HepG2 (cell line): ENCODE measurements around the gene AKR1C4. TPM values are rescaled to one million over a fixed set of nuclear protein-coding genes. Genes with fewer than 3 reads are reported as not detected.

Experiments used
- CC2D1A ChIP-seq: sonication (generic); formaldehyde crosslinking; IDR thresholded peaks from 2 replicates; pipeline ENCODE4 v1.8.1; 2023; ENCODE audit warnings: mild to moderate bottlenecking, missing genetic modification reagents
- HHEX ChIP-seq: IDR thresholded peaks from 2 replicates; pipeline ENCODE4 v1.6.1; 2016; ENCODE audit warnings: control low read depth
- KLF11 ChIP-seq: IDR thresholded peaks from 2 replicates; pipeline ENCODE4 v1.6.1; 2016; ENCODE audit warnings: missing compliant biosample characterization
- MAFK ChIP-seq, 2 experiments: IDR thresholded peaks in 1 of 2; conservative IDR thresholded peaks in 1 of 2; 2 replicates each; pipeline ENCODE4 v1.6.1; 2011; ENCODE audit warnings: improper control_type of control experiment in 2 of 2, low read length in 2 of 2
- MATR3 ChIP-seq: sonication (generic); formaldehyde crosslinking; IDR thresholded peaks from 2 replicates; pipeline ENCODE4 v1.4.0; 2020; ENCODE audit warnings: missing genetic modification reagents
- NFRKB ChIP-seq: fragments of 450-650 bp; IDR thresholded peaks from 2 replicates; pipeline ENCODE4 v1.6.1; 2017
- NR2F6 ChIP-seq, 2 experiments: IDR thresholded peaks; 2 replicates each; pipeline ENCODE4 v1.6.1; 2016; ENCODE audit warnings: antibody characterized with exemption in 1 of 2, mild to moderate bottlenecking in 1 of 2
- PITX1 ChIP-seq: sonication (generic); formaldehyde crosslinking; IDR thresholded peaks from 2 replicates; pipeline ENCODE4 v1.5.1; 2020; ENCODE audit warnings: mild to moderate bottlenecking, missing genetic modification reagents
- POLR2A ChIP-seq, 2 experiments: IDR thresholded peaks; 2 replicates each; pipeline ENCODE4 v1.6.1; 2011; ENCODE audit warnings: low read depth in 2 of 2, low read length in 2 of 2, mild to moderate bottlenecking in 1 of 2, moderate library complexity in 1 of 2; ENCODE audit not compliant: insufficient read depth in 1 of 2
- RXRB ChIP-seq: IDR thresholded peaks from 2 replicates; pipeline ENCODE4 v1.6.1; 2016; ENCODE audit warnings: borderline replicate concordance, missing genetic modification reagents, missing compliant biosample characterization
- SRY ChIP-seq: sonication (generic); formaldehyde crosslinking; IDR thresholded peaks from 2 replicates; pipeline ENCODE4 v1.8.0; 2022; ENCODE audit warnings: mild to moderate bottlenecking, missing genetic modification reagents
- TARDBP ChIP-seq: sonication (generic); formaldehyde crosslinking; IDR thresholded peaks from 2 replicates; pipeline ENCODE4 v1.8.0; 2022; ENCODE audit warnings: mild to moderate bottlenecking, missing genetic modification reagents
- THRA ChIP-seq: sonication (generic); formaldehyde crosslinking; IDR thresholded peaks from 2 replicates; pipeline ENCODE4 v1.4.0; 2020; ENCODE audit warnings: missing genetic modification reagents, borderline replicate concordance
- THYN1 ChIP-seq: sonication (generic); formaldehyde crosslinking; IDR thresholded peaks from 2 replicates; pipeline ENCODE4 v1.8.1; 2023; ENCODE audit warnings: low read depth, mild to moderate bottlenecking, moderate library complexity, missing genetic modification reagents, borderline replicate concordance
- ZEB1 ChIP-seq: IDR thresholded peaks from 2 replicates; pipeline ENCODE4 v1.6.1; 2012; ENCODE audit warnings: mild to moderate bottlenecking, low read depth, inconsistent platforms; ENCODE audit not compliant: insufficient replicate concordance
- ZGPAT ChIP-seq: IDR thresholded peaks from 2 replicates; pipeline ENCODE4 v1.6.1; 2016; ENCODE audit warnings: mild to moderate bottlenecking
- ZNF10 ChIP-seq: sonication (generic); formaldehyde crosslinking; IDR thresholded peaks from 2 replicates; pipeline ENCODE4 v1.4.0; 2020; ENCODE audit warnings: mild to moderate bottlenecking, low read depth, missing genetic modification reagents, borderline replicate concordance
- ZNF20 ChIP-seq: sonication (generic); formaldehyde crosslinking; IDR thresholded peaks from 2 replicates; pipeline ENCODE4 v1.4.0; 2020; ENCODE audit warnings: mild to moderate bottlenecking, moderate library complexity, missing genetic modification reagents
- ZNF235 ChIP-seq: sonication (generic); formaldehyde crosslinking; IDR thresholded peaks from 2 replicates; pipeline ENCODE4 v1.8.1; 2023; ENCODE audit warnings: mild to moderate bottlenecking, missing genetic modification reagents, borderline replicate concordance
- ZNF280B ChIP-seq: sonication (generic); formaldehyde crosslinking; IDR thresholded peaks from 2 replicates; pipeline ENCODE4 v1.5.0; 2020; ENCODE audit warnings: missing genetic modification reagents, mild to moderate bottlenecking, borderline replicate concordance
- ZNF34 ChIP-seq: sonication (generic); formaldehyde crosslinking; IDR thresholded peaks from 2 replicates; pipeline ENCODE4 v1.4.0; 2020; ENCODE audit warnings: mild to moderate bottlenecking, missing genetic modification reagents, borderline replicate concordance
- polyA plus RNA-seq, 8 experiments: library from polyadenylated mRNA; depleted of rRNA in 3 of 8; stranded (reverse) in 7 of 8; unstranded in 1 of 8; fragments of >200 nt; fragmentation: Illumina TruSeq in 4 of 8; extraction: Trizol in 4 of 8; gene quantifications; 2 replicates each; pipeline versions ENCODE4 v1.2.1 to v1.2.3, GENCODE V29; 2011 to 2016; ENCODE audit warnings: low read depth in 4 of 8, missing spikeins in 1 of 8, mixed read lengths in 1 of 8; ENCODE audit not compliant: insufficient read depth in 1 of 8
- total RNA-seq, 5 experiments: library from RNA; depleted of rRNA; stranded (reverse); fragments of >200 nt; fragmentation: Illumina TruSeq; extraction: Trizol; gene quantifications; 2 replicates each; pipeline ENCODE4 v1.2.3, GENCODE V29; 2016; ENCODE audit warnings: low read depth in 1 of 5
- TF ChIP-seq, protein P1 (sequence below): sonication (generic); formaldehyde crosslinking; IDR thresholded peaks from 2 replicates; pipeline ENCODE4 v1.8.0; 2022; ENCODE audit warnings: mild to moderate bottlenecking, missing genetic modification reagents; ENCODE audit not compliant: insufficient replicate concordance
- TF ChIP-seq, protein P2 (sequence below): sonication (generic); formaldehyde crosslinking; IDR thresholded peaks from 2 replicates; pipeline ENCODE4 v1.8.0; 2022; ENCODE audit warnings: mild to moderate bottlenecking, missing genetic modification reagents

Gene AKR1C4
- total and polyA plus RNA-seq, 2 of the 13 experiments (the other 11 are each of a cell fraction or from before 2014, with no cell fraction given) = 0.18 to 1.3 TPM

GRCh38 chr10:5147981-5148677 lies 48.5 kb upstream of the AKR1C4 start (continued):
- TF ChIP-seq ZNF280B (CRISPR knock-in tag) (no peak), ZNF235 (no peak), THRA (peak; percentile 80; the same call in 1 of the 2 replicates), THYN1 (CRISPR knock-in tag) (no peak), ZNF10 (no peak), RXRB (CRISPR knock-in tag) (peak; percentile 84), KLF11 (CRISPR knock-in tag) (no peak), PITX1 (CRISPR knock-in tag) (peak; percentile 53; the same call in 1 of the 2 replicates), ZNF20 (CRISPR knock-in tag) (no peak), MAFK (conservative IDR thresholded peaks at IDR 0.05 in 1 of 2, IDR thresholded peaks at IDR 0.05 in 1 of 2; ENCODE audit: low read length in 2 of 2) (peak; percentile 51 to 82), TARDBP (CRISPR knock-in tag) (peak; percentile 50; the same call in 1 of the 2 replicates), CC2D1A (CRISPR knock-in tag) (no peak), SRY (no peak), HHEX (CRISPR knock-in tag) (no peak), NFRKB (no peak), ZEB1 (peak; percentile 62), ZNF34 (CRISPR knock-in tag) (no peak), POLR2A (IDR thresholded peaks at IDR 0.05; ENCODE audit: insufficient read depth in 1 of 2, low read depth in 2 of 2, low read length in 2 of 2) (peak in 1 of 2 experiments; percentile 23; a peak in 2 of 4 replicates), ZGPAT (peak; percentile 68), NR2F6 (IDR thresholded peaks at IDR 0.05) (peak; percentile 90), NR2F6 (CRISPR knock-in tag; IDR thresholded peaks at IDR 0.05) (peak; percentile 87), MATR3 (no peak)
- TF ChIP-seq, protein P1, sequence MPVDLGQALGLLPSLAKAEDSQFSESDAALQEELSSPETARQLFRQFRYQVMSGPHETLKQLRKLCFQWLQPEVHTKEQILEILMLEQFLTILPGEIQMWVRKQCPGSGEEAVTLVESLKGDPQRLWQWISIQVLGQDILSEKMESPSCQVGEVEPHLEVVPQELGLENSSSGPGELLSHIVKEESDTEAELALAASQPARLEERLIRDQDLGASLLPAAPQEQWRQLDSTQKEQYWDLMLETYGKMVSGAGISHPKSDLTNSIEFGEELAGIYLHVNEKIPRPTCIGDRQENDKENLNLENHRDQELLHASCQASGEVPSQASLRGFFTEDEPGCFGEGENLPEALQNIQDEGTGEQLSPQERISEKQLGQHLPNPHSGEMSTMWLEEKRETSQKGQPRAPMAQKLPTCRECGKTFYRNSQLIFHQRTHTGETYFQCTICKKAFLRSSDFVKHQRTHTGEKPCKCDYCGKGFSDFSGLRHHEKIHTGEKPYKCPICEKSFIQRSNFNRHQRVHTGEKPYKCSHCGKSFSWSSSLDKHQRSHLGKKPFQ = peak; percentile 43
- TF ChIP-seq, protein P2, sequence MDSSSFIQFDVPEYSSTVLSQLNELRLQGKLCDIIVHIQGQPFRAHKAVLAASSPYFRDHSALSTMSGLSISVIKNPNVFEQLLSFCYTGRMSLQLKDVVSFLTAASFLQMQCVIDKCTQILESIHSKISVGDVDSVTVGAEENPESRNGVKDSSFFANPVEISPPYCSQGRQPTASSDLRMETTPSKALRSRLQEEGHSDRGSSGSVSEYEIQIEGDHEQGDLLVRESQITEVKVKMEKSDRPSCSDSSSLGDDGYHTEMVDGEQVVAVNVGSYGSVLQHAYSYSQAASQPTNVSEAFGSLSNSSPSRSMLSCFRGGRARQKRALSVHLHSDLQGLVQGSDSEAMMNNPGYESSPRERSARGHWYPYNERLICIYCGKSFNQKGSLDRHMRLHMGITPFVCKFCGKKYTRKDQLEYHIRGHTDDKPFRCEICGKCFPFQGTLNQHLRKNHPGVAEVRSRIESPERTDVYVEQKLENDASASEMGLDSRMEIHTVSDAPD = peak; percentile 50; the same call in 1 of the 2 replicates
